HFFc6 (cell line): ENCODE data around the gene RAB40A. TPM values are rescaled to one million over a fixed set of nuclear protein-coding genes. Genes with fewer than 3 reads are reported as not detected.

Source experiments
- DNase-seq: peaks from one replicate; pipeline ENCODE4 v3.0.0-alpha.2; 2018
- H3K27ac Mint-ChIP-seq: 2 replicates; pipeline ENCODE4 v1.8.0; 2020; ENCODE audit warnings: mild to moderate bottlenecking, mixed read lengths
- H3K27me3 Mint-ChIP-seq: 2 replicates; pipeline ENCODE4 v1.8.0; 2021; ENCODE audit warnings: mild to moderate bottlenecking, moderate library complexity, mixed read lengths; ENCODE audit not compliant: insufficient read depth
- H3K36me3 Mint-ChIP-seq: 2 replicates; pipeline ENCODE4 v1.8.0; 2021; ENCODE audit warnings: low read depth, mixed read lengths
- H3K4me1 Mint-ChIP-seq: 2 replicates; pipeline ENCODE4 v1.8.0; 2020; ENCODE audit warnings: low read depth, mixed read lengths
- H3K4me3 Mint-ChIP-seq: 2 replicates; pipeline ENCODE4 v1.8.0; 2020; ENCODE audit warnings: mild to moderate bottlenecking, moderate library complexity, mixed read lengths
- H3K9me3 Mint-ChIP-seq: 2 replicates; pipeline ENCODE4 v1.8.0; 2020; ENCODE audit warnings: mild to moderate bottlenecking, mixed read lengths
- total RNA-seq, 6 experiments: library from RNA; stranded (reverse); fragmentation: NEBNext Ultra II Directional; extraction: Animal tissue kit (Norgen Biotek cat#: 25700); gene quantifications; 2 replicates in 1 of 6; 3 replicates in 5 of 6; pipeline ENCODE4 v1.2.3, GENCODE V29; 2021
- TF ChIP-seq, protein P1 (sequence below): fragments of 200-600 bp; sonication (generic); IDR thresholded peaks from 2 replicates; pipeline ENCODE4 v1.5.0; 2021; ENCODE audit warnings: antibody characterized with exemption, mild to moderate bottlenecking

Gene RAB40A
- total RNA-seq, 6 experiments from 2014 or later = 0.11 to 0.15 (median 0.13) TPM; not detected in 2

DNA sequence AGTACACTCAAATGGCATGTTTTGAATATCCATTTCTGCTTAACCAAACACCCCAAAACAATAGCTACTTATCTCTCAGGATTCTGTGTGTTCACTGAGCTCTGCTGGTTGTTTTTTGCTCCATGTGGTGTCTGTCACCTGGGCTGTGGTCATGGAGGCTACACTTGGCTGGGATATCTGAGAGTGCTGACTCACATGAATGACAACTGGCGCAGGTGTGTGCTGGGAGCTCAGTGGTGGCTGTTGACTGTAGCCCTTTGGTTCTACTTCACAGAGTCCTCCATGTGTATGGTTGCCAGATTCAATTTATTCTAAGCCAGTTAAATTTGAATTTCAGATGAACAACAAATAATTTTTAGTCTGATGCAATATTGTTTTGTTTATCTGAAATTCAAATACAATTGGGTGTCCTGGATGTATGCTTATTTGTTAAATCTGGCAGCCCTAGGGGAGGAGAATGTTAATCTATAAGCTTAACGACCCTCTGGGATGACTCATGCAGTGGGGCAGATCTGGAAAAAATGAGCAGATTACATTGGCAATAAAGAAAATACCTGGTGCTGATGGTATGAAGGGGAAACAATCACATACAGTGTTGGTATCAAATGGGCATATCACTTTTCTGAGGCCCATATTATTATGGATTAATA, 37.8 kb upstream of the RAB40A start:
- no peak for DNase-seq
- Mint-ChIP-seq H3K4me3 (no peak overlapping the region), H3K9me3 (no peaks in the 10 kb centered on the region), H3K36me3 (no peaks in the 10 kb centered on the region), H3K27me3 (no peaks in the 10 kb centered on the region; the same call in 1 of the 2 replicates), H3K27ac (no peak overlapping the region), H3K4me1 (no peaks in the 10 kb centered on the region; the same call in none of the 2 replicates)
- TF ChIP-seq, protein P1, sequence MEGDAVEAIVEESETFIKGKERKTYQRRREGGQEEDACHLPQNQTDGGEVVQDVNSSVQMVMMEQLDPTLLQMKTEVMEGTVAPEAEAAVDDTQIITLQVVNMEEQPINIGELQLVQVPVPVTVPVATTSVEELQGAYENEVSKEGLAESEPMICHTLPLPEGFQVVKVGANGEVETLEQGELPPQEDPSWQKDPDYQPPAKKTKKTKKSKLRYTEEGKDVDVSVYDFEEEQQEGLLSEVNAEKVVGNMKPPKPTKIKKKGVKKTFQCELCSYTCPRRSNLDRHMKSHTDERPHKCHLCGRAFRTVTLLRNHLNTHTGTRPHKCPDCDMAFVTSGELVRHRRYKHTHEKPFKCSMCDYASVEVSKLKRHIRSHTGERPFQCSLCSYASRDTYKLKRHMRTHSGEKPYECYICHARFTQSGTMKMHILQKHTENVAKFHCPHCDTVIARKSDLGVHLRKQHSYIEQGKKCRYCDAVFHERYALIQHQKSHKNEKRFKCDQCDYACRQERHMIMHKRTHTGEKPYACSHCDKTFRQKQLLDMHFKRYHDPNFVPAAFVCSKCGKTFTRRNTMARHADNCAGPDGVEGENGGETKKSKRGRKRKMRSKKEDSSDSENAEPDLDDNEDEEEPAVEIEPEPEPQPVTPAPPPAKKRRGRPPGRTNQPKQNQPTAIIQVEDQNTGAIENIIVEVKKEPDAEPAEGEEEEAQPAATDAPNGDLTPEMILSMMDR = no peak

DNA sequence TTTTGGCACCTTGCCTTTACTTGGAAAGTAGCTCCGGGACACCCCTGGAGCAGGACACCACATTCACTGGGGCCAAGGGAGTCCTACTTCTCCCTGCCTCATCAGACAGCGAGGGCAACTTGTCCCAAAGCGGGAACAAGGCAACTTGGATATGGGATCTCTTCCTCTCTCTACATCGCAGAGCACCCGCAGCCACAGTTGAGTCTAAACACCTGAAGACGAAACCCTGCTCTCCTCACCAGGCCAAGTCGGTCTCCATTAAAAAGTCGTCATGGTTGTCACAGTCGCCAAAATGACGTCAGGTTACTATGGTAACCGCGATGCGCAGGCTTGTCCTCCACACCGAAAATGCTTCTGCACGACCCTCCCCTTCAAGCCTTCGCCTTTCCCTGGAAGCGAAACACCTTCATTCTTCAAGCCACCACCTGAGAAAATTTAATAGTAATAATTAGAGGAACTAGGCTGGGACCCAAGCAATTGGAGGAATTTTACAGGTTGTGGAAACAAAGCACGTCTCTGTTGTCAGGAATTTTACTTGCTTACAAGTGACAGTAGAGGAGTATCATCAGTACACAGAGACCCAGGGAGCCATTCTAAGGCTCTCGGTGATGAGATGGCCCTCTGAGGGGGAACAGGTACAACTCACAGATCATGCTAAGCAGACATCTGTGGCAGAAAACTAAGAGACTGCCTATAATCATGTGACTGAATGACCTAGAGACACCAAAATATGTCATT, 35.6 kb upstream of the RAB40A start:
- peaks cover 8% of the 10 kb centered on the region for H3K4me1 Mint-ChIP-seq
- no peaks in the 10 kb centered on the region for H3K36me3 Mint-ChIP-seq
- H3K9me3 Mint-ChIP-seq = no peaks in the 10 kb centered on the region
- H3K27ac Mint-ChIP-seq = peak overlapping the region; percentile 92
- TF ChIP-seq, protein P1 = no peak
- peak overlapping the region; percentile 87 for H3K4me3 Mint-ChIP-seq
- DNase-seq = no peak
- no peaks in the 10 kb centered on the region; the same call in 1 of the 2 replicates for H3K27me3 Mint-ChIP-seq

DNA sequence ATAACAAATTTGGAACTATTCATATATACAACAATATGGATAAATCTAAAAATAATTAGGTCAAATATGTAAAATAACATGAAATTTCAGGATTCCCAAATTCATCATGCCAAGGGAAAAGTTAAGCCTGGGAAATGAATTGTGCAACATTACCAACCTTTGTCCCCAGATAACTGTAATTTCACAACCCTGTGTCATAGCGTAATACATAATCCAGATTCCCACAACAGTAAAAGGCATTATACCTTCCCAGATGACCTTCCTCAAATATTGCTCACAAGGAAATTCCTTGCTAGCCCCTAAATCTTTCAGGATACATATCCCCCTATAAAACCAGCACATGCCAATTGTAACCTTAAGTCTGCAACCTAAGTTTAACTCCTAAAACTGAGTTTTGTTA, 32.9 kb upstream of the RAB40A start:
- H3K4me3 Mint-ChIP-seq = no peak overlapping the region
- no peaks in the 10 kb centered on the region; the same call in 1 of the 2 replicates for H3K27me3 Mint-ChIP-seq
- no peaks in the 10 kb centered on the region for H3K36me3 Mint-ChIP-seq
- no peak overlapping the region for H3K27ac Mint-ChIP-seq
- no peak for DNase-seq
- peaks cover 9% of the 10 kb centered on the region for H3K4me1 Mint-ChIP-seq
- TF ChIP-seq, protein P1 = no peak
- no peaks in the 10 kb centered on the region for H3K9me3 Mint-ChIP-seq

DNA sequence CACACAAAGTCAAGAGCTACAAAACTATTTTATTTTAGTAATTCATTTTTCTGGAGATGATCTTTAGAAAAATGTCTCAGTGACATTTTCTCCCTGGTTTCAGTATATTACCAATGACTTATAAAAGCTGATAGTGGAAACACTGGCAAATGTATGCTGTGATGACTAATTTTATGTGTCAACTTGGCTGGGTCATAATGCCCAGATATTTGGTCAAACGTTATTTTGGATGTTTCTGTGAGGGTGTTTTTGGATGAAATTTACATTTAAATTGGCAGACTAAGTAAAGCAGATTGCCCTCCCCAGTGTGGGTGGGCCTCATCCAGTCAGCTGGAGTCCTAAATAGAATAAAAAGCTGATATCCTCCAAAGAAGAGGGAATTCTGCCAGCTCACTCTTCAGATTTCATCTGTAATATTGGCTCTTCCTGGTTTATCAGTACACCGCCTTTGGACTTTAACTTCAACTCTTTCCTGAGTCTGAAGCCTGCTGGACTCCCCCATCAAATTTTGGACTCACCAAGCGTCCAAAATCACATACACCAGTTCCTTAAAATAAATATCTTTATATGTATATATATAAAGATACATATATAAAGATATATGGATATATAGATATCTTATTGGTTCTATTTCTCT, 31.2 kb upstream of the RAB40A start:
- H3K27ac Mint-ChIP-seq = peak overlapping the region; percentile 56
- H3K36me3 Mint-ChIP-seq = no peaks in the 10 kb centered on the region
- DNase-seq = no peak
- TF ChIP-seq, protein P1 = no peak
- no peaks in the 10 kb centered on the region for H3K9me3 Mint-ChIP-seq
- H3K4me1 Mint-ChIP-seq = peaks cover 9% of the 10 kb centered on the region
- peak overlapping the region; percentile 6; the same call in 1 of the 2 replicates for H3K4me3 Mint-ChIP-seq
- no peaks in the 10 kb centered on the region; the same call in 1 of the 2 replicates for H3K27me3 Mint-ChIP-seq

DNA sequence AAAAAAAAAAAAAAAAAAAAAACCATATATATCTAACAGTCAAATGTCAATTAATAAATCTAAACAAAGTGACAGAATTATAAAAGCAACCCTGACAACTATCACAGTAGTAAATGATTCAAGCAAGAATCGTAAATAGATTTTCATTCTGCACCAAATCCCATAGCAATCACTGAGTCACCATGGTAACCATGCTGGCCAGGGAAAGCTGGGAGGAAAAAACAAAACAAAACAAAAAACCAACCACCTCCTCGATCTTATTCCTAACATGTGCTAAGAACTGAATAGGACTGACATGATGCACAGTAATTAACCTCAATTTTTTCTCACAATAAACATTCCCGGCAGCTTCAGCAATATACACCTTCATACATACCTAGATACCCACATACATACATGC, 30.6 kb upstream of the RAB40A start:
- Mint-ChIP-seq H3K27ac (peak overlapping the region; percentile 56), H3K4me3 (peak overlapping the region; percentile 6; the same call in 1 of the 2 replicates), H3K36me3 (no peaks in the 10 kb centered on the region), H3K27me3 (no peaks in the 10 kb centered on the region; the same call in 1 of the 2 replicates), H3K4me1 (peaks cover 9% of the 10 kb centered on the region), H3K9me3 (no peaks in the 10 kb centered on the region)
- TF ChIP-seq, protein P1 = no peak
- no peak for DNase-seq
